HEK293T (cell line): Measurements from ENCODE around the gene TIFAB.

Experiments used
- CTCF ChIA-PET: fragments of 350-600 bp; formaldehyde crosslinking; extraction: SDS; loops from one replicate; lab custom pipeline; 2021; ENCODE audit warnings: antibody characterized with exemption, inconsistent platforms; lab: Yijun Ruan, JAX
- POLR2A ChIA-PET: fragments of 350-600 bp; formaldehyde crosslinking; extraction: SDS; loops from one replicate; lab custom pipeline; 2020; ENCODE audit warnings: antibody characterized with exemption, inconsistent platforms; lab: Yijun Ruan, JAX
- DNase-seq: peaks from one replicate; pipeline ENCODE4 v3.0.0; 2012; ENCODE audit warnings: mixed read lengths; ENCODE audit errors: extremely low spot score
- ARNT ChIP-seq: fragments of 450-650 bp; IDR thresholded peaks from 2 replicates; pipeline ENCODE4 v1.6.1; 2017; ENCODE audit warnings: mild to moderate bottlenecking
- BHLHE40 ChIP-seq: fragments of 450-650 bp; IDR thresholded peaks from 2 replicates; pipeline ENCODE4 v1.6.1; 2016; ENCODE audit warnings: mild to moderate bottlenecking, moderate library complexity, borderline replicate concordance
- CTBP1 ChIP-seq: fragments of 450-650 bp; IDR thresholded peaks from 2 replicates; pipeline ENCODE4 v1.6.1; 2016; ENCODE audit warnings: borderline replicate concordance
- ELF4 ChIP-seq: fragments of 450-650 bp; IDR thresholded peaks from 2 replicates; pipeline ENCODE4 v1.6.1; 2017; ENCODE audit warnings: antibody characterized with exemption
- FOXA1 ChIP-seq: fragments of 450-650 bp; IDR thresholded peaks from 2 replicates; pipeline ENCODE4 v1.6.1; 2016; ENCODE audit warnings: mild to moderate bottlenecking
- FOXK2 ChIP-seq: fragments of 450-650 bp; IDR thresholded peaks from 2 replicates; pipeline ENCODE4 v1.6.1; 2016; ENCODE audit warnings: mild to moderate bottlenecking
- FOXM1 ChIP-seq: fragments of 450-650 bp; IDR thresholded peaks from 2 replicates; pipeline ENCODE4 v1.6.1; 2017; ENCODE audit warnings: mild to moderate bottlenecking, borderline replicate concordance
- HDGF ChIP-seq: fragments of 450-650 bp; IDR thresholded peaks from 2 replicates; pipeline ENCODE4 v1.6.1; 2017; ENCODE audit warnings: antibody characterized with exemption, borderline replicate concordance
- L3MBTL2 ChIP-seq: fragments of 450-650 bp; conservative IDR thresholded peaks from 2 replicates; pipeline ENCODE4 v1.6.1; 2016; ENCODE audit warnings: mild to moderate bottlenecking
- LEF1 ChIP-seq: fragments of 450-650 bp; IDR thresholded peaks from 2 replicates; pipeline ENCODE4 v1.6.1; 2017; ENCODE audit warnings: mild to moderate bottlenecking, borderline replicate concordance
- NFRKB ChIP-seq: fragments of 450-650 bp; IDR thresholded peaks from 2 replicates; pipeline ENCODE4 v1.6.1; 2016; ENCODE audit warnings: mild to moderate bottlenecking, moderate library complexity
- SP1 ChIP-seq: fragments of 450-650 bp; IDR thresholded peaks from 2 replicates; pipeline ENCODE4 v1.6.1; 2017
- SUZ12 ChIP-seq: fragments of 450-650 bp; IDR thresholded peaks from 2 replicates; pipeline ENCODE4 v1.6.1; 2016; ENCODE audit warnings: mild to moderate bottlenecking
- TARDBP ChIP-seq: fragments of 450-650 bp; IDR thresholded peaks from 2 replicates; pipeline ENCODE4 v1.6.1; 2016
- ZNF384 ChIP-seq: fragments of 450-650 bp; IDR thresholded peaks from 2 replicates; pipeline ENCODE4 v1.6.1; 2016
- TF ChIP-seq, protein P1 (sequence below): fragments of 450-650 bp; IDR thresholded peaks from 2 replicates; pipeline ENCODE4 v1.6.1; 2016

Gene TIFAB

DNA sequence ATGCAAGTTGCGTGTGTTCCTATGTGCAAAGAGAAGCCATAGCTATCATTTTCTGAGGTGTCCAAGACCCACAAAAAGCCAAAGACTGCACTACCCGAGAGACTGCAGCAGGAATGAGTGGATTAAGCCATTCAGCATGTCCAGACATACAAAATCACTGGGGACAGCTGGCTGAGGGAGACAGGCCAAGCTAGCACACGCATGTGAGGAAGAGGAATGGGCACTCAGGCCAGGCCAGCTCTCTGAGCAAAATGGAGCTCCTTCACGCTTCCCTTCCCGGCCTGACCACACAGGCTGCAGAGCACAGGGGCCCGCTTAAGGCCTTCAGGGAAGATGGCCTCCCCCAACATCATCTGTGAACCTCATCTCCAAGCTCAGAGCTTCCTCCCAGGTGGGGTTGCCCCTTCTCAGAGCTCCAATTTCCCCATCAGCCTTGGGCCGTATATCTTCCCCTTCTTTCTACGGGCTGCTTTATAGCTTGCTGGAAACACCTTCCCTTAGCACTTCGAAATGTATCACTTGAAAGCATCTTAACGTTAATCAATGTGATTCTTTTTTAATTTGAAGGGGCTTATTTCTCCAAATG, 13.4 kb downstream of the TIFAB start:
- TF ChIP-seq SP1 (no peak), CTBP1 (no peak), HDGF (no peak), NFRKB (no peak), FOXA1 (no peak), L3MBTL2 (no peak), ARNT (no peak), BHLHE40 (no peak), LEF1 (no peak), TARDBP (no peak)
- ChIA-PET POLR2A (no interaction called here), CTCF (interaction anchor here (0.5 to 2.5 kb wide), 4 partner anchors 10 to 28 kb away, joined by 4 to 13 read pairs (median 5); no protein-coding TSS in a partner anchor)
- DNase-seq, result no peak

DNA sequence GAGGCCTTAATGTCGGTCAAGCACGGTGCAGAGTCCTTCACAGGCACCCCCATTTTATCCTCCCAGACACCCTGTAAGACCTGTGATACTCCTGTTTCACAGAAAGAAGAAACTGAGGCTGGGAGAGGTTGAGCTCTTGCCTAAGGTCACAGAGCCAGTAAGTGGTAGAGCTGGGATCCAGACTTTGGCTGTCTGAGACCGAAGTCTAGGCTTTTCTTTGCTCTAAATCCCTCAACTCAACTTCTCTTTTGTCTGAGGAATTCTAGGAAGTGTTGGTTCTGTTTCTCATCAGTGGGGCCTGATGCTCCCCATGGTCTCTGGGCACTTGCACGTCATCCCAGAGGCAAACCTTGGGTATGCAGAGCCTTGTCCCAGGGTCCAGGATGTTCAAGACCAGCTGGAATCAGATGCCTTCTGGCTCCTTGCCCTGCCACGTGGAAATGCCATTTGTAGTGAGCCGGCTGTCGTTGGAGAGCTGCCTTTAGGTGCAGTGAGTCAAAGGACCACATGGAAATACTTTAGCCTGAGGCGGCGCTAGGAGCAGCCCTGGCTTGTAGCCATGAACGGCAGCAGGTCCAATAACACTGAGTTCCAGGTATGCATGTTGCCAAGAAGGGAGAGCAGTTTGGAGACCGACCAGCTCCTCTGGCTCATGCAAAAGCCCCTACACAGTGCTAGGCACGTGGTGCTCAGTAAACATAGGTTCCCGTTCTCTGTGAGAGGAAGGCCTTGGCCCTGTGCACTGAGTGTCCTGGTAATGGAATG, 14.2 kb downstream of the TIFAB start:
- POLR2A ChIA-PET, result no interaction called here
- CTCF ChIA-PET, result interaction anchor here (0.5 to 2.5 kb wide), 5 partner anchors 11 to 28 kb away, joined by 3 to 13 read pairs (median 6); no protein-coding TSS in a partner anchor
- TF ChIP-seq, protein P1, sequence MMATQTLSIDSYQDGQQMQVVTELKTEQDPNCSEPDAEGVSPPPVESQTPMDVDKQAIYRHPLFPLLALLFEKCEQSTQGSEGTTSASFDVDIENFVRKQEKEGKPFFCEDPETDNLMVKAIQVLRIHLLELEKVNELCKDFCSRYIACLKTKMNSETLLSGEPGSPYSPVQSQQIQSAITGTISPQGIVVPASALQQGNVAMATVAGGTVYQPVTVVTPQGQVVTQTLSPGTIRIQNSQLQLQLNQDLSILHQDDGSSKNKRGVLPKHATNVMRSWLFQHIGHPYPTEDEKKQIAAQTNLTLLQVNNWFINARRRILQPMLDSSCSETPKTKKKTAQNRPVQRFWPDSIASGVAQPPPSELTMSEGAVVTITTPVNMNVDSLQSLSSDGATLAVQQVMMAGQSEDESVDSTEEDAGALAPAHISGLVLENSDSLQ, result no peak
- TF ChIP-seq SP1 (no peak), FOXM1 (no peak), TARDBP (no peak), SUZ12 (no peak), FOXK2 (no peak), HDGF (no peak), FOXA1 (no peak), BHLHE40 (no peak), LEF1 (no peak), L3MBTL2 (no peak), CTBP1 (no peak), ARNT (no peak), ELF4 (no peak)
- DNase-seq, result no peak

DNA sequence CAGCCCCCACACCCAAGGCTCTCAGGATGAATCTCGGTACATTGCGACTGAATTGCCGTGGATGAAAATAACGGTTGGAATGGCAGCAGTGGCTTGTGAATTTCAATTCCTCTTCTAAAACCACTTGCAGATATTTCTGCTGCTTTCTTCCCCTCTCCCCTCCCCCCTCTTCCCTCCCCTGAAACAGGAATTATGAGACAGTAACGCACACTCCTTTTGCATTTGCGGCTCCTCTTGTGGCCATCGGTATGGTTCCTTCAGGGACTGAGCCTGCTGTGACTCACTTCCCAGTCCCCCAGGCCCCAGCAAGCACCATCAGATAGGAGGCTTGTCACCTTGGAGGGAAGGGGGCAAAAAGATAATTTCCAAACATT, 14.7 kb downstream of the TIFAB start:
- POLR2A ChIA-PET, result no interaction called here

DNA sequence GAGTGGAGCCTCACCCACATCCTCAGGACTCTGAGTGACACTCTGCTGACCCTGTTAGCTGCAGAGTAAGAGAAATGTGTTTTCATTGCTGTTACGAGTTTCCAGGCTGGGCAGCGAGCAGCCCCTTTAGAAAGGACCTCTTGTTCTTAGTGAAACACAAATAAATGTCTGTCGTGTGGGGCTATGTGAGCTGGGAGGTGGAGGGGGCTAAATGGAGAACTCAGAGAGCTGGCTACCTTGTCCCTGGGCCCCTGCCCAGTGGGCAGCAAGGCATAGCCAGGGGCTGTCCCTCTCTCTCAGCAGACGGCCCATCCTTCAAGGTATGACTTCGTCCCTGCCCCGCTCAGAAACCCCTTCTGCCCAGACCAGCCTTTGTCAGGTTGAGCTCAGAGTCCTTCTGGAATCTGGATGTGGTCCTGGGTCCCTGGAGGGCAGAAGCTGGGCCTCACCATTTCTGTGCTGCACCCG, 15.2 kb downstream of the TIFAB start:
- ChIA-PET POLR2A (no interaction called here), CTCF (interaction anchor here (0.5 to 2.5 kb wide), 5 partner anchors 11 to 500 kb away, joined by 3 to 13 read pairs (median 4); no protein-coding TSS in a partner anchor)
- no peak for TF ChIP-seq SP1
- TF ChIP-seq, protein P1, result 0 out of 2 replicates have a peak, but pooled peaks have one; percentile 9
- DNase-seq, result no peak

More for the DNA sequence above, 14.7 kb downstream of the TIFAB start:
- no peak for TF ChIP-seq ELF4
- CTCF ChIA-PET, result interaction anchor here (0.6 to 2.5 kb wide), 5 partner anchors 11 to 129 kb away, joined by 3 to 13 read pairs (median 4); no protein-coding TSS in a partner anchor
- no peak for DNase-seq

DNA sequence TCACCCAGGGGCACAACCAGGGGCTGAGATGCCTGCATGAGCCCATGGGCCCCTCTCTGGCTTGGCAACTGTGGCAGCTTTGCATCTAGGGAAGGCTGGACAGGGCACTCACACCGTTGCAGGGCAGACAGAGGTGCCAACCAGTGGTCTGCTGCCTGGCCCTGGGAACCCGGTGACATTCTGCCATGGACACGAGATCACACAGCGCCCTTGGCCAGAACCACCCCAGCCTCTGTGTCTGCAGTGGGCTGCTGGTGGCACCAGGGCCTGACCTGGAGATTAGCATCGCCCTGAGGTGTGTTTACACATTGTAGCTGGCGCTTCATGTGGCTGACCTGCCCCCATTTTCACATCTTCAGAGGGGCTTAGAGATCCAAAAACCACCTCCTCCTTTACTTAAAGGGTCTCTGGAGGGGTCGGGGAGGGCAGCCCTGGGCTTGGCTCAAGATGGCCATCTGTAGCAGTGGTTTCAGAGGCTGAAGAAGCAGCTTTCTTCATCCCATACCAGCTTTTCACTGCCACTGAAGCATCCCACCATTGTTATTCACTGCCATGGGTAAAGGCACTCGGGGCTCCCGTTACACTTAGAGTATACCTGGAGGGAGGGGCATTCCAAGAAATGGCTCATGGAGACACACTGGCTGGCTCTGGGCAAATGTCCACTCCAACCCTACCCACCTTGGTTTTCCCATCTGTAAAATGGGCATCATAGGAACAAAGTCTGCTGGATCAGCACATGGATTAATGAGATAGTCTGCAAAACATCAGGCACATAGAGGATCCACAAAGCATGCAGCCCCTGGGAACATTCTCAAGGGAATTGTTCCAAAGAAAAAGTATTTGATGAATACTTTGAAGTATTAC, 16.5 kb downstream of the TIFAB start:
- no peak for DNase-seq
- CTCF ChIA-PET, result interaction anchor here (2.5 kb wide), 1 partner anchor 9 kb away, joined by 13 read pairs; no protein-coding TSS in a partner anchor
- POLR2A ChIA-PET, result no interaction called here
- TF ChIP-seq ZNF384, result no peak
- TF ChIP-seq NFRKB, result no peak
- TF ChIP-seq ELF4, result no peak

DNA sequence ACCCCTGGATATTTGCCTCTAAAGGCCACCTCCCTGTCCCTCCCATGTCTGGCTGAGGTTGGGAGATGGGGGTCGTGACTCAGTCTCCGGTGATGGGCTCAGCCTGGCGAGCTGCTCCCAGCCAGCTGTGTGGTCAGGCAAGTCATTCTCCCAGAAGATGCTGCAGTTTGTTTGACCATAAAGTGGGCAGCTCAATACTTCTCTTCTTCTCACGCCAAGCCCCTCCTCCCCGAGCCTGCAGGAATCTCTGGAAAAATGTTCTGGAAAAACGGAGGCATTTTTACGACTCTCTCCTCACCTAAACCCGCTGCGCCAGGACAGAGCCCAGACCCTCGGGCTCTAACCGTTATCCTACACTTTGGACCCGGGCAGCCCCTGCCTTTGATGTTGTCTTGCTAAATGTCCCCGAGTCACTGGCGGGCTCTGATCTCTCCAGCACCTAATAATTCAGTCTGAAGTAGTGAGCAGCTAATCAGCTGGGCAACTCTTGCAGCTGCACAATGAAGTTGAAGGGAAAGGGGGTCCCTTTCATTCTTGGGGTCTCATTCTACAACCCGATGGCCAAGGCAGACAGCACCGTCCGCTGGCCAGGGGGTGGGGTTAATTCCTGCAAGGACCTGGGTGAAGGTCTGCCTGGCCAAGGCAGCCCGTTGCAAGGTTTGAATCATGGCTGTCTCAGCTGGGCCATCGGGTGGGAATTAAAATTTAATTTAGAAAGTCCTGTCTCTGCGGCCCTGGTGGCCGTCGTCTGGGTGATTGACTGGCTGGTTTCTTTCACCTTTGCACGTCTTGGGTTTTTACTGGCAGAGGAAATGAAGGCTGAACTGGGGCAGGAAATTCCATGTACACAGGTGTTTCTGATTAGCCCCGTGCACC, 17.3 kb downstream of the TIFAB start:
- ChIA-PET POLR2A (interaction anchor here (1.1 to 1.5 kb wide), 2 partner anchors 11 to 33 kb away, joined by 3 to 4 read pairs; no protein-coding TSS in a partner anchor), CTCF (no interaction called here)
- no peak for DNase-seq
- no peak for TF ChIP-seq L3MBTL2
- TF ChIP-seq HDGF, result no peak
- TF ChIP-seq LEF1, result no peak
- TF ChIP-seq TARDBP, result no peak
- no peak for TF ChIP-seq BHLHE40
- TF ChIP-seq ZNF384, result no peak
- no peak for TF ChIP-seq CTBP1
- TF ChIP-seq, protein P1, result no peak
- TF ChIP-seq FOXA1, result no peak
- no peak for TF ChIP-seq NFRKB
- TF ChIP-seq FOXK2, result no peak
- no peak for TF ChIP-seq ELF4
- no peak for TF ChIP-seq SP1
- no peak for TF ChIP-seq ARNT
- no peak for TF ChIP-seq SUZ12
- no peak for TF ChIP-seq FOXM1
